Measurements from ENCODE around the gene AP2S1. TPM values are rescaled to one million over a fixed set of nuclear protein-coding genes. Genes with fewer than 3 reads are reported as not detected.

The AP2S1 gene
- total and polyA plus RNA-seq, 2 donors (not counting 3 experiments of a cell fraction or from before 2014, with no cell fraction given) = 313 to 376 TPM

- no peaks in the 10 kb centered on the region for H3K9me3 ChIP-seq (replicated peaks; ENCODE audit: control insufficient read depth, insufficient read depth, low read length)
- peaks cover 37% of the 10 kb centered on the region for H3K79me2 ChIP-seq (ENCODE audit: control insufficient read depth, insufficient read depth, low read length)
- H3K9ac ChIP-seq (replicated peaks; ENCODE audit: extremely low read depth, insufficient read depth, low read length) = no peak overlapping the region
- H4K20me1 ChIP-seq (replicated peaks; ENCODE audit: control insufficient read depth, extremely low read depth, insufficient read depth, low read length) = no peaks in the 10 kb centered on the region
- no peak for TF ChIP-seq POLR2A (IDR thresholded peaks at IDR 0.05; ENCODE audit: low read depth, low read length)
- no peak for TF ChIP-seq FOS (IDR thresholded peaks at IDR 0.05; ENCODE audit: borderline replicate concordance, insufficient read depth, low read length)
- TF ChIP-seq MYC (IDR thresholded peaks at IDR 0.05; ENCODE audit: low read depth, low read length) = no peak
- no peak for TF ChIP-seq JUN (IDR thresholded peaks at IDR 0.05; ENCODE audit: borderline replicate concordance, insufficient read depth, insufficient read length, low read depth)
- no peak for TF ChIP-seq MAX (IDR thresholded peaks at IDR 0.05; ENCODE audit: insufficient read depth, insufficient read length)
- DNase-seq (ENCODE audit: low read depth, low spot score) (no peak), FAIRE-seq (no peak)
- no peak overlapping the region for H3K27ac ChIP-seq (ENCODE audit: insufficient read depth, low read depth, low read length)
- ChIA-PET POLR2A (no interaction called here), CTCF (interaction anchor here (1.4 kb wide), 1 partner anchor 16 kb away, joined by 4 read pairs; no protein-coding TSS in a partner anchor)
- peaks cover 5 to 21% of the 10 kb centered on the region in 2 experiments for H3K36me3 ChIP-seq (ENCODE audit: control insufficient read depth in 2 of 2, extremely low read depth in 1 of 2, insufficient read depth in 2 of 2, low read length in 2 of 2)
- no peak overlapping the region for H3K4me2 ChIP-seq (ENCODE audit: insufficient read depth, low read length)
- H3K9me1 ChIP-seq (replicated peaks; ENCODE audit: control insufficient read depth, extremely low read depth, insufficient read depth, low read length) = no peaks in the 10 kb centered on the region
- peaks cover 10% of the 10 kb centered on the region for H3K4me1 ChIP-seq (ENCODE audit: control insufficient read depth, extremely low read depth, insufficient read depth, low read length)
- intact Hi-C loops (cut with micrococcal nuclease) = no loop called here
- dilution Hi-C loops (cut with MboI; ENCODE audit: extremely low pct_ligation_motif_present, low sequenced_read_pairs) = no loop called here
- no peaks in the 10 kb centered on the region for H3K27me3 ChIP-seq (ENCODE audit: control insufficient read depth in 2 of 2, insufficient read depth in 2 of 2, low read length in 2 of 2)
- no peak overlapping the region for H3K4me3 ChIP-seq (replicated peaks in 1 of 3; ENCODE audit: insufficient read depth in 1 of 3, low read depth in 1 of 3, low read length in 3 of 3)
- no peak overlapping the region for H2AFZ ChIP-seq (ENCODE audit: low read depth, low read length)
- BruUV-seq (replicated peaks) = no TSS peak
Measured at GRCh38 chr19:46845959-46846459, 4.6 kb downstream of the AP2S1 start.

GRCh38 chr19:46844067-46844489, 6.6 kb downstream of the AP2S1 start:
- BruUV-seq (replicated peaks) = no TSS peak
- ChIA-PET CTCF (interaction anchor here (1.0 to 6.5 kb wide), 3 partner anchors 87 to 169 kb away, joined by 4 to 128 read pairs (median 28); no protein-coding TSS in a partner anchor), POLR2A (interaction anchor here (0.5 kb wide), 1 partner anchor 14 kb away, joined by 4 read pairs; no protein-coding TSS in a partner anchor)
- no peak overlapping the region for H3K4me2 ChIP-seq (ENCODE audit: insufficient read depth, low read length)
- peaks cover 8 to 29% of the 10 kb centered on the region in 2 experiments for H3K36me3 ChIP-seq (ENCODE audit: control insufficient read depth in 2 of 2, extremely low read depth in 1 of 2, insufficient read depth in 2 of 2, low read length in 2 of 2)
- no peaks in the 10 kb centered on the region for H3K27me3 ChIP-seq (ENCODE audit: control insufficient read depth in 2 of 2, insufficient read depth in 2 of 2, low read length in 2 of 2)
- intact Hi-C loops (cut with micrococcal nuclease) = no loop called here
- no peak overlapping the region for H3K27ac ChIP-seq (ENCODE audit: insufficient read depth, low read depth, low read length)
- H3K4me1 ChIP-seq (ENCODE audit: control insufficient read depth, extremely low read depth, insufficient read depth, low read length) = peaks cover 4% of the 10 kb centered on the region
- H3K9me3 ChIP-seq (replicated peaks; ENCODE audit: control insufficient read depth, insufficient read depth, low read length) = no peaks in the 10 kb centered on the region
- no peak for DNase-seq (ENCODE audit: low read depth, low spot score)
- H3K9me1 ChIP-seq (replicated peaks; ENCODE audit: control insufficient read depth, extremely low read depth, insufficient read depth, low read length) = no peaks in the 10 kb centered on the region
- H3K4me3 ChIP-seq (replicated peaks in 1 of 3; ENCODE audit: insufficient read depth in 1 of 3, low read depth in 1 of 3, low read length in 3 of 3) = no peak overlapping the region
- H4K20me1 ChIP-seq (replicated peaks; ENCODE audit: control insufficient read depth, extremely low read depth, insufficient read depth, low read length) = no peaks in the 10 kb centered on the region
- no peak for FAIRE-seq
- dilution Hi-C loops (cut with MboI; ENCODE audit: extremely low pct_ligation_motif_present, low sequenced_read_pairs) = no loop called here
- TF ChIP-seq MYC (IDR thresholded peaks at IDR 0.05; ENCODE audit: low read depth, low read length) = no peak
- no peak for TF ChIP-seq GATA2 (IDR thresholded peaks at IDR 0.05; ENCODE audit: insufficient read depth, insufficient read length, low read depth, low read length)
- no peak for TF ChIP-seq CTCF (IDR thresholded peaks at IDR 0.05; ENCODE audit: extremely low read depth in 1 of 2, insufficient read depth in 1 of 2, low read depth in 1 of 2, low read length in 2 of 2)
- no peak for TF ChIP-seq MAX (IDR thresholded peaks at IDR 0.05; ENCODE audit: insufficient read depth, insufficient read length)
- TF ChIP-seq JUN (IDR thresholded peaks at IDR 0.05; ENCODE audit: borderline replicate concordance, insufficient read depth, insufficient read length, low read depth) = no peak
- TF ChIP-seq EZH2 (IDR thresholded peaks at IDR 0.05; ENCODE audit: borderline replicate concordance, low read depth, low read length, severe bottlenecking) = no peak
- TF ChIP-seq FOS (IDR thresholded peaks at IDR 0.05; ENCODE audit: borderline replicate concordance, insufficient read depth, low read length) = no peak
- no peak for TF ChIP-seq POLR2A (IDR thresholded peaks at IDR 0.05; ENCODE audit: low read depth, low read length)
- TF ChIP-seq POLR2AphosphoS5 (IDR thresholded peaks at IDR 0.05; ENCODE audit: insufficient read depth, low read depth, low read length) = no peak
- no peak overlapping the region for H3K9ac ChIP-seq (replicated peaks; ENCODE audit: extremely low read depth, insufficient read depth, low read length)
- no peak overlapping the region for H2AFZ ChIP-seq (ENCODE audit: low read depth, low read length)
- peaks cover 35% of the 10 kb centered on the region for H3K79me2 ChIP-seq (ENCODE audit: control insufficient read depth, insufficient read depth, low read length)

Measured in endothelial cell of umbilical vein (primary cell).